Activated CD4-positive, alpha-beta T cell treated with anti-CD3 and anti-CD28 coated beads, Interleukin-2, amount 10 ng/mL, durations not matched to agents 24 days and 14 days (primary cell): ENCODE measurements around the gene MCF2L2. TPM values are rescaled to one million over a fixed set of nuclear protein-coding genes. Genes with fewer than 3 reads are reported as not detected.
A peak's percentile ranks its signal among the peaks of the same experiment; 100 is the strongest.
"Not testable (repeated sequence)": the region's sequence is repeated elsewhere in the genome, so short reads cannot be mapped to it uniquely, and the experiment has no call there.

Source experiments
- DNase-seq: peaks from one replicate; pipeline ENCODE4 v3.0.0; 2022
- H3K27ac Mint-ChIP-seq: one replicate; pipeline ENCODE4 v1.8.0; 2022; ENCODE audit warnings: mild to moderate bottlenecking, mixed read lengths
- H3K27me3 Mint-ChIP-seq: one replicate; pipeline ENCODE4 v1.8.0; 2022; ENCODE audit warnings: mixed read lengths
- H3K36me3 Mint-ChIP-seq: one replicate; pipeline ENCODE4 v1.8.0; 2022; ENCODE audit warnings: low read depth, mild to moderate bottlenecking, mixed read lengths
- H3K4me1 Mint-ChIP-seq: one replicate; pipeline ENCODE4 v1.8.0; 2021; ENCODE audit warnings: mixed read lengths
- H3K4me3 Mint-ChIP-seq: one replicate; pipeline ENCODE4 v1.8.0; 2022; ENCODE audit warnings: mild to moderate bottlenecking, moderate library complexity, mixed read lengths
- H3K9me3 Mint-ChIP-seq: one replicate; pipeline ENCODE4 v1.8.0; 2021; ENCODE audit warnings: mixed read lengths
- intact Hi-C: fragments of 100-400 bp; cut with micrococcal nuclease; formaldehyde crosslinking; loops from one replicate; pipeline ENCODE4 v1.15.1; 2023
- total RNA-seq: library from RNA; stranded (reverse); gene quantifications from 2 replicates; pipeline ENCODE4 v1.2.3, GENCODE V29; 2022

Gene MCF2L2
- total RNA-seq: 4.2 and 4.8 TPM in 2 replicates

DNA sequence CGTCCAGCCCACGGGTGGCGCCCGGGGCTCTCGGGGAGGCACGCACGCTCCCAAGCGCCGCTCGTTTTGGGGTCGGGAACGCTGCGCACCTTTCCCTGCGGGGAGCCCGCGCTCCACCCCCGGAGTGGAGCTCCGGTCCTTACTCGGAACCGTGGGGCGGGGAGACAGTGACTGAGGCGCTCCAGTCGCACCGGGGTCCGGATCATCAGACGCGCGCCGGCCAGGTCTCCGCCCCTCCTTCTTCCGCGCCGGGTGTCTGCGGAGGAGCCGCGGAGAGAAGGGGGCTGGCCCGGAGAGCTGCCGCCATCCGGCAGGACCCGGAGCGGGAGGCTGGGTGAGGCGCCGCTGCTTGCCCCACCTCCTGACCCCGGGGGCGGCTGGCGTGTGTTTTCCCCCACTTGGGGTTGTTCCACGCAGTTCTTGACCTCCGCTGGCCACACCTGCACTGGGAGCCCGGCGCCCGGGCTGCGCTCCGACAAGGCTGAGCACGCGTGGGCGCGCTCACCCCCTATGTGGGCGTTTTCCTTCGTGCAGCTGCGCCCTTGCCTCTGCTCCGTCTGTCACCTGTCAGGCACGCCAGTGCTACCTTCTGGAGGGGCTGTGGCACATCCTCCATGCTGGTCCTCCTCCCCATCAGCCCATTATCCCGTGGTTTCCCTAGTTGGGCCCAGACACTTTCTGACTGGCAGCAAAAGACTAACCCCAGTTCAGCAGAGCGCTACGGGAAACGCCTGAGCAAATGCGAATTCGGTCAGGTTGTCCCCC, at the start of gene MCF2L2:
MCF2L2 (minus strand) TSS at position 173 of the 765 bp plus-strand sequence. CDS start 642 bp downstream, outside the sequence.
- Mint-ChIP-seq H3K9me3 (no peaks in the 10 kb centered on the region), H3K27me3 (peaks cover 2% of the 10 kb centered on the region), H3K36me3 (no peaks in the 10 kb centered on the region), H3K4me1 (peaks cover 39% of the 10 kb centered on the region), H3K4me3 (peak within 1 kb of the TSS; percentile 82), H3K27ac (peak within 1 kb of the TSS; percentile 77)
- intact Hi-C loops: loop anchor here (1.0 kb wide), 2 partner anchors 41 to 142 kb away; no protein-coding TSS in a partner anchor
- DNase-seq: peak; percentile 95

GRCh38 chr3:183477801-183478456, 49.5 kb upstream of the MCF2L2 start:
- Mint-ChIP-seq H3K27me3 (peaks cover 5% of the 10 kb centered on the region), H3K36me3 (no peaks in the 10 kb centered on the region), H3K4me1 (peaks cover 4% of the 10 kb centered on the region), H3K27ac (no peak overlapping the region), H3K4me3 (no peak overlapping the region), H3K9me3 (no peaks in the 10 kb centered on the region)
- intact Hi-C loops: no loop called here
- DNase-seq: no peak

DNA sequence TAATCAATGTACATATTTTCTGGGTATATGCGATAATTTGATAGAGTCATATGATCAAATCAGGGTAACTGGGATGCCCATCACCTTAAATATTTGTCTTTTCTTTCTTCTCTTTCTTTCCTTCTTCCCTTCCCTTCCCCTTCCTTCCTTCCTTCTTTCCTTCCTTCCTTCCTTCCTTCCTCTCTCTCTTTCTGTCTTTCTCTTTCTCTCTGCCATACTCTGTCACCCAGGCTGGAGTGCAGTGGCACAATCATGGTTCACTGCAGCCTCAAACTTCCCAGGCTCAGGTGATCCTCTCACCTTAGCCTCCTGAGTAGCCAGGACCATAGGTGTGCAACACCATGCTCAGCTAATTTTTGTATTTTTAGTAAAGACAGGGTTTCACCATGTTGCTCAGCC, 47.3 kb upstream of the MCF2L2 start:
- H3K4me3 Mint-ChIP-seq, H3K4me1 Mint-ChIP-seq, H3K36me3 Mint-ChIP-seq, H3K9me3 Mint-ChIP-seq, H3K27me3 Mint-ChIP-seq, intact Hi-C loops, H3K27ac Mint-ChIP-seq, DNase-seq: not testable (repeated sequence)

- Mint-ChIP-seq H3K27ac (no peak overlapping the region), H3K9me3 (no peaks in the 10 kb centered on the region), H3K4me1 (peaks cover 1% of the 10 kb centered on the region), H3K4me3 (no peak overlapping the region), H3K36me3 (no peaks in the 10 kb centered on the region), H3K27me3 (peaks cover 5% of the 10 kb centered on the region)
- no peak for DNase-seq
- intact Hi-C loops: no loop called here
Measured at GRCh38 chr3:183475016-183475763, 46.8 kb upstream of the MCF2L2 start.

DNA sequence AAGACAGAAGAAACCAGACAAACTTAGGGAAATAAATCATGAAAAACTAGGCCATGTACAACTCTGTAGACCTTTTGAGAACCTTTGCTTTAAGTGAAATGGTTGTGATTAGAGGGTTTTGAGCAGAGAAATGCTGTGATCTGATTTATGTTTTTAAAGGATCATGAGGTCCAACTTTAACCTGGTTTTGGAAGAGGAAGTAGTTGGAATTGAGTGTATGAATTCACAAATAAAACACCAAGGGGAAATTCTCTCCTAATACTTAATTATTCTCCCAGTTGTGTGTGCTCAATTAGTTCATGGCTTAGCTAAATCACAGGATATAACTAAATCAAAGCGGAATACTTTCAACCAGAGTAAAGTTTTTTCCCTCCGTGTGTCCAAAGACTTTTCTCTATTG, 45.5 kb upstream of the MCF2L2 start:
- peaks cover 5% of the 10 kb centered on the region for H3K27me3 Mint-ChIP-seq

GRCh38 chr3:183472155-183472554, 43.7 kb upstream of the MCF2L2 start:
- Mint-ChIP-seq H3K4me3 (no peak overlapping the region), H3K9me3 (no peaks in the 10 kb centered on the region), H3K36me3 (no peaks in the 10 kb centered on the region), H3K27ac (no peak overlapping the region), H3K4me1 (peaks cover 16% of the 10 kb centered on the region), H3K27me3 (peaks cover 5% of the 10 kb centered on the region)
- DNase-seq: no peak
- intact Hi-C loops: no loop called here

More for the DNA sequence above, 45.5 kb upstream of the MCF2L2 start:
- no peaks in the 10 kb centered on the region for H3K36me3 Mint-ChIP-seq
- DNase-seq: no peak
- H3K4me1 Mint-ChIP-seq: peaks cover 8% of the 10 kb centered on the region
- no peaks in the 10 kb centered on the region for H3K9me3 Mint-ChIP-seq
- no peak overlapping the region for H3K4me3 Mint-ChIP-seq
- intact Hi-C loops: no loop called here
- no peak overlapping the region for H3K27ac Mint-ChIP-seq

DNA sequence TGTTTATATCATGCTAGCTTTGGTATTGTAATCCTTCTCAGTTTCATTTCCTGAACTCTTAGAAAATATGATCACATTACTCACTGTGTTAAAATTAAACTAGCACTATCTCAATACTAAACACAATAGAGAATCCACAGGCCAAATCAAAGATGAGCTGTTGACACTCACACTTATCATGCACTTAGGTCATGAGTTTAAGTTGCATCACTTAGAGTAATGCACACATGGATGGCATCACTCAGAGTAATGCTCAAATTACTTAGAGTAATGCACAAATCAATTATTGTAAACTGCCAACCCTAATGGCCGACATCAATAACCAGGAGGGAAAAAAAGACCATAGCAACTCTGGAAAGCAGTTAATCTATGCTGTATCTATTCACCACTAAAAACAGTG, 40.0 kb upstream of the MCF2L2 start:
- Mint-ChIP-seq H3K27ac (peak overlapping the region; percentile 78), H3K4me3 (no peak overlapping the region), H3K27me3 (peaks cover 4% of the 10 kb centered on the region), H3K36me3 (no peaks in the 10 kb centered on the region), H3K4me1 (peaks cover 16% of the 10 kb centered on the region), H3K9me3 (no peaks in the 10 kb centered on the region)
- intact Hi-C loops: loop anchor here (2.0 kb wide), 2 partner anchors 48 to 166 kb away; partner anchors contain the start of gene KLHL24
- no peak for DNase-seq

DNA sequence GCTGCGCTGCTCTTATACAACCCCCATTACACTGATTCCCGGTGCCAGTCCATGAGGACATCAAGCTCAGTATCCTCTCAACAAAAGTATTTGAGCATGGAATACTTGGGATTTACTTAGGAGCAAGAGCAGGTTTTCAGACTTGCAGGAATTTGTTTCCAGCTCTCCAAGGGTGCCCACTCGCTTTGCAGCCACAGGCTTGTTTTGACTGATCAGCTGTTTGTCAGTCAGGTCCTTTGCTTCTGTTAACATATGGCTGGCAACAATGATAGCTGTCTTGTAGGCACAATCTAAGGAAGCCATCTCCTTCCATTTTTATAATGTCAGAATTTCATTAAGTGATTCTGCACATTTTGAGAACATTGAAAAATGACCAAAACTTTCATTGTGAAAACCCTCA, 38.2 kb upstream of the MCF2L2 start:
- H3K27ac Mint-ChIP-seq: no peak overlapping the region
- no peak overlapping the region for H3K4me3 Mint-ChIP-seq
- no peak for DNase-seq
- peaks cover 16% of the 10 kb centered on the region for H3K4me1 Mint-ChIP-seq
- peaks cover 4% of the 10 kb centered on the region for H3K27me3 Mint-ChIP-seq
- intact Hi-C loops: no loop called here
- no peaks in the 10 kb centered on the region for H3K9me3 Mint-ChIP-seq
- no peaks in the 10 kb centered on the region for H3K36me3 Mint-ChIP-seq

DNA sequence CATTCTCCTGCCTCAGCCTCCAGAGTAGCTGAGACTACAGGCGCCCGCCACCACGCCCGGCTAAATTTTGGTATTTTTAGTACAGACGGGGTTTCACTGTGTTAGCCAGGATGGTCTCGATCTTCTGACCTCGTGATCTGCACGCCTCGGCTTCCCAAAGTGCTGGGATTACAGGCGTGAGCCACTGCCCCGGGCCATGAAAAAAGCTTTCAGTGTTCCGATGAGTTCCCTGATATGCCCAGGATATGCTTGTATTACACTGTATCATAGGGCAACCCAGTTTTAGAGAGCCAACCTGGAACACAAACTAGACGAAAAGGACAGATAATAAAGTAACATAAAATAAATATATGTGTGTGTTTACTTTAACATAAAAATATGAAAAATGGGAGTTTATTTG, 37.3 kb upstream of the MCF2L2 start:
- H3K9me3 Mint-ChIP-seq, intact Hi-C loops, H3K27me3 Mint-ChIP-seq, H3K36me3 Mint-ChIP-seq, H3K27ac Mint-ChIP-seq, DNase-seq, H3K4me3 Mint-ChIP-seq: not testable (repeated sequence)
- H3K4me1 Mint-ChIP-seq: peaks cover 16% of the 10 kb centered on the region

- H3K4me1 Mint-ChIP-seq: peaks cover 13% of the 10 kb centered on the region
- H3K27me3 Mint-ChIP-seq: peaks cover 4% of the 10 kb centered on the region
- H3K9me3 Mint-ChIP-seq: no peaks in the 10 kb centered on the region
- intact Hi-C loops: no loop called here
- H3K36me3 Mint-ChIP-seq: no peaks in the 10 kb centered on the region
- no peak for DNase-seq
- no peak overlapping the region for H3K27ac Mint-ChIP-seq
- no peak overlapping the region for H3K4me3 Mint-ChIP-seq
Measured at GRCh38 chr3:183464480-183464879, 36.1 kb upstream of the MCF2L2 start.

GRCh38 chr3:183460081-183461055, 31.9 kb upstream of the MCF2L2 start:
- H3K9me3 Mint-ChIP-seq: no peaks in the 10 kb centered on the region
- H3K27me3 Mint-ChIP-seq: peaks cover 4% of the 10 kb centered on the region
- intact Hi-C loops: no loop called here
- H3K4me1 Mint-ChIP-seq: no peaks in the 10 kb centered on the region
- H3K27ac Mint-ChIP-seq: no peak overlapping the region
- DNase-seq: no peak
- no peaks in the 10 kb centered on the region for H3K36me3 Mint-ChIP-seq
- H3K4me3 Mint-ChIP-seq: no peak overlapping the region

GRCh38 chr3:183455089-183455488, 26.7 kb upstream of the MCF2L2 start:
- H3K36me3 Mint-ChIP-seq: peaks cover 4% of the 10 kb centered on the region
- DNase-seq: no peak
- no peak overlapping the region for H3K4me3 Mint-ChIP-seq
- no peaks in the 10 kb centered on the region for H3K27me3 Mint-ChIP-seq
- no peaks in the 10 kb centered on the region for H3K4me1 Mint-ChIP-seq
- H3K9me3 Mint-ChIP-seq: no peaks in the 10 kb centered on the region
- intact Hi-C loops: no loop called here
- H3K27ac Mint-ChIP-seq: no peak overlapping the region

- Mint-ChIP-seq H3K4me3 (no peak overlapping the region), H3K4me1 (peaks cover under 1% of the 10 kb centered on the region), H3K36me3 (peaks cover 4% of the 10 kb centered on the region), H3K27ac (no peak overlapping the region), H3K27me3 (no peaks in the 10 kb centered on the region), H3K9me3 (no peaks in the 10 kb centered on the region)
- intact Hi-C loops: no loop called here
- DNase-seq: no peak
Measured at GRCh38 chr3:183454064-183454463, 25.6 kb upstream of the MCF2L2 start.
